ENCODE measurements around the gene ZC3H4.

The ZC3H4 gene

GRCh38 chr19:47112997-47113849 lies at the start of gene ZC3H4:
TSS of gene ZC3H4 (minus strand) at chr19:47113776. CDS start at chr19:47112584, 1,192 bp downstream.
- no peak for TF ChIP-seq CTCF (IDR thresholded peaks at IDR 0.05)

DNA sequence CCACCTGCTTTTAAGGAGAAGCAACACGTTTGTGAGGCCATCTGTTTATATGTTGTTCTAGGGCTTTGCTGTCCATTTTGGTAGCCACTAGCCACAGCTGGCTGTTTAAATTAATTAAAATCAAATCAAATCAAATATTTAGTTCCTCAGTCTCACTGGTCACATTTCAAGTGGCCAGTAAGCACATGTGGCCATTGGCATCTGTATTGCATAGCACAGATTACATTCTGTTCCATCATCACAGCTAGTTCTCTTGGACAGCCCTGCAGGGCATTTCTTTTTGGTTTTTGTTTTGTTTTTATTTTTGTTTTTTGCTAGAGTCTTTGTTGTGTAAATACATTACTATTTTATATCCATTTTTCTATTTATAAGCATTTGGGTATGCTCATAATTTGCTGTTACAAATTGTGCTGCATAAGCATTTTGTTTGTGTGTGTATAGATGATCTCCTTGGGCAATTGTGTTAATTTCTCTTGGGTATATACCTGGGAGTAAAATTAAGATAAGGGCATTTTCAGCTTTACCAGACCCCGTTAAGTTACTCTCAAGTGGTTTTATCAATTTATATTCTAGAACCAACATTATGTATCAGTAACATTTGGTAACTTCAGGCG lies 48.4 kb upstream of the ZC3H4 start:
- no peak for TF ChIP-seq CTCF (IDR thresholded peaks at IDR 0.05)

DNA sequence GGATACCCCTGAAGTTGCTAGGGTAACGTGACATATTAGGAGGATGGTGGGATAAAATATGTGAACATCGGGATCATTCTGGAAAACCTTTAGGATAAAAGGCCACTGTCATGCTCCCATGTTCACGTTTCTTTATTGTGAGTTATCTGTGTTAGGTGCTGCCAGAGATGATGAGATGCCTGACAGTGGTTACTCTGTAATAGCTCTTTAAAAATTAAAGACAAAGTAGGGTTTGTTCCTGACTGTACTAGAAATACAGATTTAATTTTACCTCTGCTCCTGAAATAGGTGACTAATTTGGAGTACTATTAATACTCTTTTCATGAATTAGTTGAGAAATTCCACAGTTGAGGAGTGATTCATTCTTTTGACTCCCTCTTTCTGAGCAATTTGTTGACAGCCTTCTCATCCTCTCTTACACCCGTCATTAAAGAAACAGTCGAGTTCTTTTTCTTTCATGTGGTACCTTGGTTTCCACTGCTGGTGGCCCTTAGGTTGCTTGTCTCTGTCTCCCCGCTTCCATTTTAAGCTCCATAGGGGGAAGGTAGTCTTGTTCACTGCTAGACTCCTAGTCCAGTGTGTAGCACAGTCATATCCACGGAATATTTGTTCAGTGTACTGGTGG lies 45.4 kb upstream of the ZC3H4 start:
- no peak for TF ChIP-seq CTCF (IDR thresholded peaks at IDR 0.05)

GRCh38 chr19:47158367-47158791 lies 44.8 kb upstream of the ZC3H4 start:
- TF ChIP-seq CTCF (IDR thresholded peaks at IDR 0.05) = no peak

GRCh38 chr19:47157431-47158321 lies 44.1 kb upstream of the ZC3H4 start:
- TF ChIP-seq CTCF (IDR thresholded peaks at IDR 0.05) = no peak

- no peak for TF ChIP-seq CTCF (IDR thresholded peaks at IDR 0.05)
Observed at GRCh38 chr19:47156861-47157430, 43.4 kb upstream of the ZC3H4 start.

DNA sequence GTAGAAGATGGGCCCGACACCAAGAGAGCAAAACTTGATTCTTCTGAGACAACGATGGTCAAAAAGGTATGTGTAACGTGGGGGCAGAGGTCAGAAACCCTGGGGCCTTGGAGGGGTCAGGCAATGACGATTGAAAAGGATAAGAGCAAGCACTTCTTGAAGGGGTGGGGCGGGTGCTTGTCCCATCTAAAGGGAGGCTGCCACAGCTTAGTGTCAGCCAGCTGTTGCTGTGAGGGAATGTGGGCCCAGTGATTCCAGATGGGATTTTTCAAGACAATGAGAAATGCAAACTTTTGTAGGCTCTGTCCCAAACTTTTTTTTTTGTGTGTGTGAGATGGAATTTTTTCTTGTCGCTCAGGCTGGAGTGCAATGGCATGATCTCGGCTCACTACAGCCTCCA lies 41.6 kb upstream of the ZC3H4 start:
- TF ChIP-seq CTCF (IDR thresholded peaks at IDR 0.05) = no peak
